Activated CD8-positive, alpha-beta memory T cell treated with anti-CD3 and anti-CD28 coated beads, Interleukin-2, amount 50 U/mL, for 1 hour (primary cell): ENCODE data around the gene R3HDM1.
A peak's percentile ranks its signal among the peaks of the same experiment; 100 is the strongest.
"Not testable (repeated sequence)": the region's sequence is repeated elsewhere in the genome, so short reads cannot be mapped to it uniquely, and the experiment has no call there.

ENCODE experiments used
- DNase-seq: peaks from one replicate; pipeline ENCODE4 v3.0.0-alpha.2; 2020; ENCODE audit errors: extremely low read depth

R3HDM1 gene

DNA sequence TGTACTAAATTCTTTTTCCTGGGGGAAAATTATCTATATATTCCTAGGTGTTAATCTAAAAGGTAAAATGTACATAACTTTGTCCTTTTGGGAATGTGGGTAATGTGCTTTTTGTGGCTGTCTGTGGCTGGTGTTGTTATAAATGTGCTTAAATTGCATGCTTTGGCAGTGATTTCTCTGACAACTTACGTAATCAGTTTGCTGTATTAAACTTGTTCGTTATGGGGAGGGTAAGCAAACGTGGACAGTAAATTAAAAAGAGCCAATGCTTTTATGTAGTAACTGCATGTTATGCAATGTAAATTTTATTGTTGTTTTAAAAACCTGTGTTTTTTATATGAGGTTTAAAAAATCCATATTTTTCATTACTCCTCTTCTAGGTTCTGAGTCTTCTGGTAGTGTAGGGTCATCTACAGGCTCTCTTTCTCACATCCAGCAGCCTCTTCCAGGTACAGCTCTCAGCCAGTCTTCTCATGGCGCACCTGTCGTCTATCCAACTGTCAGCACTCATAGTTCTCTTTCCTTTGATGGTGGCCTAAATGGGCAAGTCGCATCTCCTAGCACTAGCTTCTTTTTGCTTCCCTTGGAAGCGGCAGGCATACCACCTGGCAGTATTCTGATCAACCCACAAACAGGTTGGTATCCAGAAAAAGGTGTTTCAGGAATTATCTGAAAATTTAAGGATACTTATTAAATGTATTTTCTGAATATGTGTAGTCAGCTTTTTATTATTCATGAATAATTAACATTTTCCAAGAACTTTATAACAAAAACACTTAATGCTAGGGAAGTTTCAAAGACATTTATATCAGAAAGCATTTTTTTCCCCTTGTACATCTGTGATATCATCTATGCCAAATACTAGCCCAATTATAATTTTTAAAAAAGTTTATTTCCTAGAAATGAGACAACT, 110.1 kb downstream of the R3HDM1 start:
- no peak for DNase-seq

DNA sequence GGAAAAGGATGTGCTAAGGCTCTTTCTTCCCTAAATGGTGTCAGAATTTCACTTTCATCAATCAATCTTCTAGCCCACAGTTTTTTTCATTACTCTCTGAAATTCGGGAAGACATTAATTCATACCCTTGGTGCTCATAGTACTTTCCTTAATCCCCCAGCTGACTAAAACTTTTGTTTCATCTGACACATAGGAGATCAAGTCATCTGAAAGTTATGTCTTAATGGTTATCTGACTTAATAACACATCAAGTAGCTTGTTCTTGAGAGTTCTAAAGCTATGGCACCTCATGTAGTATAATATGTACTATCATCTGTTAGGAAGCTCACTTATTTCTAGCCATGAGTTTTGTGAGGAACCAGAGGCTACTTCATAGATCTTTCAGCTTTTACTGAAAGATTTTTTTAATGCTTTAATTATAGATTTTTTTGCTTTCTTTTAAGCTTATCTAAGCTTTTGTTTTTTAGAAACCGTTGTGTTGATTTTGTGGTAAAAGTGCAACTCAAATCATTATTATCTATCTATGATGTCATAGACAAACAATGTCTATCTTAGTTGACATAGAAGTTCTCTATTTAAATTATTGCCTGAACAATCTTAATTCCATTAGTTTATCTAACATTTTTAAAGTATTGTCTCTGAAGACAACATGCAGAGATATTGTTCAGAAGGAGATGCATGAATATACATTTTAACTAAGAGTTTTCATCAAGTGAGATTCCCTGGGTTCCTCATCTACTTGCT, 116.7 kb downstream of the R3HDM1 start:
- DNase-seq = no peak

GRCh38 chr2:135650721-135651120, 119.4 kb downstream of the R3HDM1 start:
- no peak for DNase-seq

GRCh38 chr2:135651717-135652116, 120.4 kb downstream of the R3HDM1 start:
- no peak for DNase-seq

- DNase-seq = not testable (repeated sequence)
Measured at GRCh38 chr2:135654239-135654638, 123.0 kb downstream of the R3HDM1 start.

DNA sequence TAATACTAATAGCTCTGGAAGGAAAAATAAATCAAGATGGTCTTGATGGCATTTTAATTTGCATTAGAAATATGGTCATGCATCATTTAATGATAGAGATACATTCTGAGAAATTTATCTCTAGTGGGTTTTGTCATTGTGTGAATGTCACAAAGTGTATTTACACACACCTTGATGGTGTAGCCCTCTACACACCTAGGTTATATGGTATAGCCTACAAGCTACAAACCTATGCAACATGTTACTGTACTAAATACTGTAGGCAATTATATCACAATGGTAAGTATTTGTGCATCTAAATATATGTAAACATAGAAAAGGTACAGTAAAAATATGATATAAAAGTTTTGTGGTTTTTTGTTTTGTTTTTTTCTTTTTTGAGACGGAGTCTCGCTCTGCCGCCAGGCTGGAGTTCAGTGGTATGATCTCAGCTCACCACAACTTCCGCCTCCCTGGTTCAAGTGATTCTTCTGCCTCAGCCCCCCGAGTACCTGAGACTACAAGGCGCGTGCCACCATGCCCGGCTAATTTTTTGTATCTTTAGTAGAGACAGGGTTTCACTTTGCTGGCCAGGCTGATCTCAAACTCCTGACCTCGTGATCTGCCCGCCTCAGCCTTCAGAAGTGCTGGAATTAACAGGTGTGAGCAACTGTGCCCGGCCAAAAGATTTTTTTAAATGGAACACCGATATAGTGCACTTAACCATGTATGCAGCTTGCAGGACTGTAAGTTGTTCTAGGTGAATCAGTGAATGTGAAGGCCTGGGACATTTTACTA, 126.7 kb downstream of the R3HDM1 start:
- peak; percentile 30 for DNase-seq

GRCh38 chr2:135662088-135662487, 130.8 kb downstream of the R3HDM1 start:
- no peak for DNase-seq

DNA sequence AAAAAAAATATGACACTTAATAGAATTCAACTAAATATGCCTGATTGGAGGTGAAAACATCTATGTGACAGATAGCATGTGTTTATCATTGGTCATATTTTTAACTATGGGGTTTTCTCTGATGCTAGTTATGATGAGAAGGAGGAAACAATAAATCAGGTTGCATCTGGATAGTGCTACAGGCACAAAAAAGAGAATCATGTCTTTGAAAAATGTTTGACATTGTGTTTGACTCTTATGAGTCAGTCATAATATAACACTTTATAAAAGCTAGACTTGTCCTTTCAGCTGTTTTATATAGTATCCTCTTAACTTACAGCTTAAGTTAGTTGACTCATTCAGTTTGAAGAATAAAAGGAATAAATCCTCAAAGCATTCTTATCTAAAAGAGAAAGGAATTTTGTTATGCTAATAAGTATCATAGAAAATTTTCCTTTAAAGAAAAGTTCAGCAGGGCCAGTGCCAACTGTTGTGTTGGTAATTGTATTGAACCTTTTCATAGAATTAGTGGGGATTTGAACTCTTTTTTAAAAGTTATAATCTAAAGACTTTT, 131.9 kb downstream of the R3HDM1 start:
- no peak for DNase-seq

- DNase-seq = no peak
Measured at GRCh38 chr2:135664623-135665068, 133.4 kb downstream of the R3HDM1 start.

GRCh38 chr2:135667045-135667444, 135.8 kb downstream of the R3HDM1 start:
- no peak for DNase-seq

DNA sequence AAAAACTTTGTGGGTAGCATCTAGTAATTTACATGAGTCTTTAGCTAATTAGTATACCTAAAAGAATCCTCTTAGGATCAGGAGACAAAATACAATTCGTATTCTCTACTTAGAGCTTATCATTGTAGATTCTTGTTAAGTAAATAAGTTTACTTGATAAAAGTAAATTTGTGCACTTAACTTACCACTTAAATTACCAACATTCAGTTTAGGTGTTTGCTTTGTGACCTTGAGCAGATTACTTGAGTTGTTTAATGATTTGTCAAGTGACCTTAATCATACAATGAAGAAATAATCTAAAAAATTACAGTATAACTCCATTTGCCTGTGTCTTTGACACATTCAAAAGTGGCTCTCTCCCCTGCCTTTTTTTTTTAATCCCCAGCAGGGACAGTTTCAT, 143.2 kb downstream of the R3HDM1 start:
- DNase-seq = no peak

DNA sequence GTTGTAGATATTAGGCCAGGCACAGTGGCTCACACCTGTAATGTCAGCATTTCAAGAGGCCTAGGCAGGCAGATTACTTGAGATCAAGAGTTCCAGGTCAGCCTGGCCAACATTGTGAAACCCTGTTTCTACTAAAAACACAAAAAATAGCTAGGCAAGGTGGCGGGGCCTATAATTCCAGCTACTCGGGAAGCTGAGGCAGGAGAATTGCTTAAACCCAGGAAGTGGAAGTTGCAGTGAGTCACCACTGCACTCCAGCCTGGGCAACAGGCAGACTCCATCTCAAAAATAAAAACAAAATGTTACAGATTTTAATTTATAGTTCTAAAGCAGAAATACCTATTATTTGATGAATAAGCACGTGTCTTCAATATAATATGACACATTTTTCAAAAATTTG, 144.7 kb downstream of the R3HDM1 start:
- DNase-seq = no peak

DNA sequence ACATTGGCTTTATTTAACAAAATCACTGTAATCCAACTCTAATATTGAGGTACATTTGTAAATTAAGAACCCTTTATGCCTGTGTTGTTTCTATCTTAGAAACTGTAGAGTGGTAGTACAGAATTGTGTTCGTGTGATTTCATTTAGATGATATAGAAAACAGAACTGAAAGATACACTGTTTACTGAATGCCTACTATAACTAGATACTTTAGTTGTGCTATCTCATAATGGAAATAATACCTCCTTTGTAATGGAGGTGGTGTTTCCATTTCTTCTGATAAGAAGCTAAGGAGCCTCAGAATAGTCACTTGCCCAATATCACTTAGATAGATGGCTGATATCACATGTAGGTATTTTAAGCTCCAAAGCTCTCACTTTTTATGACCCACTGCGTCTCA, 147.8 kb downstream of the R3HDM1 start:
- DNase-seq = no peak

DNA sequence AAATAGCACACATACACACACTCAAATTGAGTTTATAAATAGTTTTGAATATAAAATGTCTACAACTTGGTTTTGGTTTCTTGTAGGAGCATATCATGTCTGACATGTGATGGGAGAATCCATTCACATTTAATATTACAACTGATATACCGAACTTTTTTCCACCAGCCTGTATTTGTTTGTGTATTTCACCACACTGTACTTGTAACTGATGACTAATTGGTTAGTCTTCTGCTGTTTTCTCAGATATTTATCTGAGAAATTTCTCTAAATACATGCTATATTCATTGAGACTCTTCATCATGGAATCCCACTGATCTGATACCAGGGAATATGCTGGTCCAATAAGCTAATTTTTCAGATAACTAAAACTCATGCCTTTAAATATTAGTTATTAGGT, 154.1 kb downstream of the R3HDM1 start:
- no peak for DNase-seq

DNA sequence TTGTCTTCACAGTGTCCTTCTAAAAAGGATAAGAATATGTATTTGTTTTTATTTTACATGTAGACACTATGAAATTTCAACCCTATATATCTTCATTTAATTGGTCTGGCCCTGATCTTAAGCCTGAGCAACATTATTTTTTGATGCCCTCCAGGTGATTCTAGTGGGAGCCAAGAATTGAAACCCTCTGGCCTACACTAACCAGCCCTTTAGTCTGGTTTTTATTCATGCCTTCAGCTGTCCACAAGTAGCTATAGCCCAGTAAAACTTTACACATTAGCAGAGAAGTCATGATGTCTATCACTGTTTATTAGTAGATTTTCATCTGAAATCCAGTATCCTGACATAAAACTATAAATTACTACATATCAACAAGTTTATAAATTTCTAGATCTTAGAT, 157.7 kb downstream of the R3HDM1 start:
- no peak for DNase-seq

DNA sequence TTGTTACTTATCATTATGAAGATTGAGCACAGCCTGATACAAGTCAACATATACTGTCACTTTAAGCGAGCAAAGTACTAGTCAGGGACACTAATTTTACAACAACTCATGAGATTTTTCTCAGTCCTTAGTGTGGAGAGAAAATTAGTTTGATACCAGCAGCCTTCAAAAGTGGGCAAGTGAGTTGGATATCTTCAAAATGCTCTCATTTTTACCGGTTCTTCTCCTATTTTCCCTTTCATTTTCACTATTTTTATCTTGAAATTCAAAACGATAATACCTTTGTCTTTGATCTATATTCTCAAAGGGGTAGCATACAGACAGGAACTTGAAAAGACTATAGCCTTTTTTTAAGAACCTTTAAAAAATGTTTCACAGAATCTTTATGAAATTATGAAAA, 158.4 kb downstream of the R3HDM1 start:
- no peak for DNase-seq

DNA sequence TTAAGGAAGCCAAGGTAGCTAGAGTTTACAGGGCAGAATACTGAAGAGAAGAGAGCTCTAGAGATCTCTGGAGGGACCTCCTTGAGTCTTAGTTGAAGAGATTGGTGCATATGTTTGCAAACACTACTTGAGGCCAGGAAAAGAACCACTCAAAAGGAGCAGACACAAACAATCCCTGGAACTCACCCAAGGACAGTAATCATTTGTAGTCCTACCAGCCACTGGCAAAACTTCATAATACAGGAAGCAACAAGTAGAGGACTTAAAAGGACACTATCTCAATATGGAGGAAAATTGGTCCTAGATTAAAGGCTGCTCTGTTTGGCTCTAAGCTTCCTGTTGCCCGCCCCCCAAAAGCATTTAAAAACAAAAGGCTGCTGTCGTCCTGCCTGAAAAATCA, 163.4 kb downstream of the R3HDM1 start:
- no peak for DNase-seq

- no peak for DNase-seq
Measured at GRCh38 chr2:135698838-135699237, 167.6 kb downstream of the R3HDM1 start.

DNA sequence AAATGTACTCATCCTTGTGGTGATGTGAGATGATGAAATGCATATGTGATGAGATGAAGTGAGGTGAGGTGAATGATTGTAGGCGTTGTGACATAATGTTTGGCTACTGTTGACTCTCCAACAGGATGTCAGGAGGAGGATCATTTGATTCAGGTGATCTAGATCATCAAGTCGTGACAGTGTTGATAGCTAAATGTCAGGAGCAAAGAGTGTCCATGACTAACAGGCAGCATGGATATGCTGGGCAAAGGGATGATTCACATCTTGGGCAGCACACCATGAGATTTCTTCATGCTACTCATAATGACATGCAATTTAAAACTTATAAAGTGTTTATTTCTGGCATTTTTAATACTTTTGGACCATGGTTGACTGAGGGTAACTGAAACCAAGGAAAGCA, 170.2 kb downstream of the R3HDM1 start:
- no peak for DNase-seq

DNA sequence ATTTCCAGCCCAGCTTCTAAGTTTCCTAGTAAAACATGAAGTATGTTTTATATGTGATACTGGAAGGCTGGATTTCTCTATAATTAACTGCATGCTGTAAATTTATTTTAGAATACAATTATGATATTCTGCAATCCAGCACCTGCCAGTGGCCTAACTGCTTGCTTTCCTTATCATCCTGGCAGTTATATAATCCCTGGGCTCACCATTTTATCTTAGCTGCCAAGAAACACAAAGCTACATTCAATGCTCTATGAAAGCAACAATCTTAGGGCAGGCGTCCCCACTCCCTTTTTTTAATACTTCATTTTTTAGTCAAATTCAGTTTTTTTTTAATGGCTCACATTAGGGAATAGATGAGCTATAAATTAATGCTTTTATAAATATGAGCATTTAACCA, 172.0 kb downstream of the R3HDM1 start:
- no peak for DNase-seq

GRCh38 chr2:135704075-135704474, 172.8 kb downstream of the R3HDM1 start:
- not testable (repeated sequence) for DNase-seq

DNA sequence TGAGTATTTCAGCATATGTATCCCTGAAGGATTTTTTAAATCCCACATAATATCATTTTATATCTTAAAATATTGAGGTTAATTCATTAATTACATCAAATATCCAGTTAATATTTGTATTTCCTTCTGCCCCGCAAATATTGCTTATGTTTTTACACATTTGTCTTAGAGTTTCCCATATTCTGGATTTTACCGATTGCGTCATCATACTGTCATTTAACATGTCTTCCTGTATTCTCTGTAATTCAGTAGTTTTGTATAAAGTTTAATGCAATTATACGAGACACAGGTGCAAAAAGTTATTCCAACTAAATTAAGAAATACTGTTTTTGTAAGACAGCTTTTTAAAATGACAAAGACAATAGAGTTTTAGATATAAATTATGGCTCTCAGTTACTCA, 176.9 kb downstream of the R3HDM1 start:
- DNase-seq = no peak
